ENCODE data around the gene CITED1.

CITED1 gene

DNA sequence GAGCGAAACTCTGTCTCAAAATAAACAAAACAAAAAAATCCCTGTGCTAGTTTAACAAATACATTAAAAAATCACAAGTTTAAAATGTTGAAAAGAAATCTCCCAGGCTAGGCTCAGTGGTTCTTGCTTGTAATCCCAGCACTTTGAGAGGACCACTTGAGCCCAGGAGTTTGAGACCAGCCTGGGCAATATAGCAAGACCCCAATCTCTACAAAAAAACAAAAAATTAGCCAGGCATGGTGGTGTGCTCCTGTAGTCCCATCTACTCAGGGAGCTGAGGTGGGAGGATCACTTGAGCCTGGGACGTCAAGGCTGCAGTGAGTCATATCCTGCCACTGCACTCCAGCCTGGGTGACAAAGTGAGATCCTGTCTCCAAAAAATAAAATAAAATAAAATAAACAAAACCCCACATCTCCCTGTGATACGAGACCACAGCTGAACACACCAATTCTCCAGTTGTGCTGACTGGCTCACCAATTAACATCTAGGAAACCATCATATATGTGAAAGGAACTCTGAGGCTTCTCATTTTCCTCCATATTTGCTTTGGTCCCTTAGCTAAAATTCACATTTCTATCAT, 36.0 kb downstream of the CITED1 start:
- DNase-seq = peak; percentile 12

- DNase-seq = no peak
Observed at GRCh38 chrX:72268597-72269365, 36.9 kb downstream of the CITED1 start.

- DNase-seq = no peak
Observed at GRCh38 chrX:72265263-72265662, 40.5 kb downstream of the CITED1 start.

DNA sequence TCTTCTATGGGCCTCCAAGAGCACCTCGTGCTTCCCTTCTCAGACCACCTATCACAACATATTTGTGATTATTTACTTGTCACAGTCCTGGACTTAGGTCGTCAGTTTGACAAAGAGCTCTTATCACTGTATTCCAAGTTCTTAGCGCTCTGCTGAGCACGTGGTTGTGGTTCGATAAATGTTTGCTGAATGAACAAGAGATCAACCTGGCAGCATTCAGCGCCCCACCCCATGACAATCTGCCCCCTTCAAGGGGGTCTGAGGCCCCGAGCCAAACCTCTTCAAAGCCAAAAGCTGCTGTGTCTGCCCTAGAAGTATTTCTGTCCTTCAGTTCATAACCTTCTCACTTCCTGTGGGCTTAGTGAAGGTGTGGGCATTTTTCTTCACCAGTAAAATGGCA, 43.6 kb downstream of the CITED1 start:
- peak; percentile 38 for DNase-seq

GRCh38 chrX:72260448-72260847, 45.3 kb downstream of the CITED1 start:
- DNase-seq = no peak

- no peak for DNase-seq
Observed at GRCh38 chrX:72258174-72258573, 47.5 kb downstream of the CITED1 start.

DNA sequence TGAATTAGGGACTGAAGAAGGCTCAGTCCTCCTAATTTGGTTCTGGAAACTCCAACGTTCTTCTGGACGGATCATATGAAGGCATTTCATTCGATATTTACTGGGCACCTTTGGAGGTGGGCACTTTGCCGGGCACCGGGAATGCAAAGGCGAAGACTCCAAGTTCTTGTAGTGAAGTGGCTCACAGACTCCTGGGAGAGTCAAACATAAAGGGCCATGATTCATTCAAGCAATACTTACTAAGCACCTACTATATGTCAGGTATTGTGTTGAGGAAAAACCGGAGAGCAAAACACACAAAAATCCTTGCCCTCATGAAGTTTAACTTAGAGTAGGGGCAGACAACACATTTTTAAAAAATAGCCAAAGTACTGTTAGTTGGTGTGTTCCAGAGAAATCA, 49.9 kb downstream of the CITED1 start:
- no peak for DNase-seq

DNA sequence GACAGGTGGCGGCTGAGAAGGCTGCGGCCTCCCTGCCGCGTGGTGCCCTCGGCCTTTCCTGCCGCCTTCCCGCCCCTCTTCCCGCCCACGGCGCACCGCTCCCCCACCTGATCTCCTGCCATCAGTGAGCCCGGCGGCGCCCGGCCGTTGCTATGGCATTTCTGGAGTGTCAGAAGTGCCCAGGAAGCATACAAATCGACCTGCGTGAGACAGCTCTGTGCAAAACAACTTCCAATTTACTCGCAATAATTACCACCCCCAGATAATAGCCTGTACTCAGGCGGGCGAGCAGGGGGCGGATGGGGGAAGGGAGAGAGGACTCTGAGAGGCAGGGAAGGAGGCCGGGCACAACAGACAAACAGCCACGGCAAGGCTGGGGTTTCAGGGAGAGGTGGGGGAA, 50.3 kb downstream of the CITED1 start:
- DNase-seq = no peak

DNA sequence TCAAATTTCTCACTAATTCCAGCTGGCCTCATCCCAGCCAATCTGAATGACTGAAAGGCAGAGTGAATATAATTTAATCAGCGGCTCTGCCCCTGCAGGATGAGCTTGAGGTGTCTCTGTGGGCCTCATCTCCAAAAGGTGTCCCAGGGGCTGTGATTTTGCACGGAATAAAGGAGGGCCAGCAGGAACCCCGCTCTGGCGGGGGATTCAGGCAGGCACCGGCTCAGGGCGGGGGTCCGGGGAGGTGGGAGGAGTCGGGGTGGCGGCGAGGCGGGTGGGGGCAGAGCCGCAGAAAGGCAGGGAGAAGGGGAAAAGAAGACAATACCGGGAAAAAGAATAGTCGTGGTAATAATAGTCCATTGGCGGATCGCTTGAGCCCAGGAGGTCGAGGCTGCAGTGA, 50.9 kb downstream of the CITED1 start:
- no peak for DNase-seq

DNA sequence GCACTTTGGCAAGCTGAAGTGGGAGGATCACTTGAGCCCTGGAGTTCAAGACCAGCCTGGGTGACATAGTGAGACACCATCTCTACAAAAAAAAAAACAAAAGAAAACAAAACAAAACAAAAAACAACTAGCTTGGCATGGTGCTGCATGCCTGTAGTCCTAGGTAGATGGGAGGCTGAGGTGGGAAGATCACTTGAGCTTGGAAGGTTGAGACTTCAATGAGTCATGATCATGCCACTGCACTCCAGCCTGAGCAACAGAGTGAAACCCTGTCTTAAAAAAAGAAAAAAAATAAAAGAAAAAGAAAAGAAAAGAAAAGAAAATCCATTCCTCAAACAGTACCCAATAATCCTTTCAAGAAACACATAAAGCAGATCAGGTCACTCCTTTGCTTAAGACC, 52.0 kb downstream of the CITED1 start:
- DNase-seq = no peak

All from hematopoietic multipotent progenitor cell treated with erythropoietin and hydrocortisone succinate and interleukin-3 and kit ligand, for 4 days (in vitro differentiated cells).